Activated CD4-positive, alpha-beta T cell treated with anti-CD3 and anti-CD28 coated beads, Interleukin-2, amount 50 U/mL, for 24 hours (primary cell): ENCODE measurements around the gene USH2A.
"Not testable (repeated sequence)": the region's sequence is repeated elsewhere in the genome, so short reads cannot be mapped to it uniquely, and the experiment has no call there.

ENCODE experiments used
- DNase-seq, 2 donors: peaks; one replicate each; pipeline ENCODE4 v3.0.0-alpha.2; 2020; ENCODE audit warnings: low read depth in 1 of 2, low spot score in 1 of 2

USH2A gene

GRCh38 chr1:216410026-216410425, 13.2 kb downstream of the USH2A start:
- no peak for DNase-seq

GRCh38 chr1:216390956-216391355, 32.3 kb downstream of the USH2A start:
- DNase-seq, result no peak

- no peak for DNase-seq
Observed at GRCh38 chr1:216389774-216390173, 33.5 kb downstream of the USH2A start.

- DNase-seq, result no peak
Observed at GRCh38 chr1:216388558-216388957, 34.7 kb downstream of the USH2A start.

- DNase-seq, result no peak
Observed at GRCh38 chr1:216387782-216388181, 35.5 kb downstream of the USH2A start.

GRCh38 chr1:216379441-216379840, 43.8 kb downstream of the USH2A start:
- no peak for DNase-seq

- no peak for DNase-seq
Observed at GRCh38 chr1:216368249-216368648, 55.0 kb downstream of the USH2A start.

- no peak for DNase-seq
Observed at GRCh38 chr1:216366979-216367378, 56.3 kb downstream of the USH2A start.

GRCh38 chr1:216356945-216357344, 66.3 kb downstream of the USH2A start:
- no peak for DNase-seq

- no peak for DNase-seq
Observed at GRCh38 chr1:216350186-216350585, 73.1 kb downstream of the USH2A start.

GRCh38 chr1:216346526-216346925, 76.7 kb downstream of the USH2A start:
- no peak for DNase-seq

- not testable (repeated sequence) for DNase-seq
Observed at GRCh38 chr1:216340542-216340941, 82.7 kb downstream of the USH2A start.

GRCh38 chr1:216332462-216332861, 90.8 kb downstream of the USH2A start:
- DNase-seq, result no peak

- DNase-seq, result no peak
Observed at GRCh38 chr1:216332003-216332402, 91.2 kb downstream of the USH2A start.

GRCh38 chr1:216331211-216331610, 92.0 kb downstream of the USH2A start:
- DNase-seq, result no peak

- no peak for DNase-seq
Observed at GRCh38 chr1:216330262-216330661, 93.0 kb downstream of the USH2A start.

- no peak for DNase-seq
Observed at GRCh38 chr1:216325946-216326345, 97.3 kb downstream of the USH2A start.

GRCh38 chr1:216325336-216325735, 97.9 kb downstream of the USH2A start:
- no peak for DNase-seq

- DNase-seq, result no peak
Observed at GRCh38 chr1:216323344-216323743, 99.9 kb downstream of the USH2A start.

GRCh38 chr1:216314379-216315095, 108.7 kb downstream of the USH2A start:
- no peak for DNase-seq

GRCh38 chr1:216310776-216311175, 112.5 kb downstream of the USH2A start:
- DNase-seq, result no peak

GRCh38 chr1:216306830-216307229, 116.4 kb downstream of the USH2A start:
- no peak for DNase-seq

- no peak for DNase-seq
Observed at GRCh38 chr1:216303690-216304089, 119.6 kb downstream of the USH2A start.
